Rectal smooth muscle tissue (tissue), 1 donor: ENCODE measurements around the gene SLC22A4.

Source experiments
- H3K27ac ChIP-seq: one replicate; pipeline ENCODE4 v1.7.0; 2013; ENCODE audit warnings: low read depth, low read length, inconsistent platforms
- H3K27me3 ChIP-seq: one replicate; pipeline ENCODE4 v1.7.0; 2013; ENCODE audit warnings: low read length; ENCODE audit not compliant: control insufficient read depth, insufficient read depth
- H3K36me3 ChIP-seq: one replicate; pipeline ENCODE4 v1.7.0; 2013; ENCODE audit warnings: low read length; ENCODE audit not compliant: control insufficient read depth, insufficient read depth
- H3K4me1 ChIP-seq: one replicate; pipeline ENCODE4 v1.7.0; 2013; ENCODE audit warnings: low read length; ENCODE audit not compliant: control insufficient read depth, insufficient read depth
- H3K4me3 ChIP-seq: one replicate; pipeline ENCODE4 v1.7.0; 2013; ENCODE audit warnings: low read length
- H3K9ac ChIP-seq: one replicate; pipeline ENCODE4 v1.7.0; 2013; ENCODE audit warnings: low read length

Gene SLC22A4

GRCh38 chr5:132362086-132362485 is 67.9 kb downstream of the SLC22A4 start:
- no peak overlapping the region for H3K27ac ChIP-seq
- H3K36me3 ChIP-seq, result no peaks in the 10 kb centered on the region
- no peaks in the 10 kb centered on the region for H3K27me3 ChIP-seq

GRCh38 chr5:132363431-132364112 is 69.4 kb downstream of the SLC22A4 start:
- Histone ChIP-seq H3K27ac (no peak overlapping the region), H3K27me3 (no peaks in the 10 kb centered on the region), H3K4me1 (peaks cover 4% of the 10 kb centered on the region), H3K4me3 (no peak overlapping the region), H3K9ac (no peak overlapping the region), H3K36me3 (no peaks in the 10 kb centered on the region)

More at GRCh38 chr5:132362086-132362485, 67.9 kb downstream of the SLC22A4 start:
- Histone ChIP-seq H3K4me1 (peaks cover 4% of the 10 kb centered on the region), H3K9ac (no peak overlapping the region), H3K4me3 (no peak overlapping the region)

GRCh38 chr5:132364319-132364718 is 70.1 kb downstream of the SLC22A4 start:
- no peaks in the 10 kb centered on the region for H3K27me3 ChIP-seq
- peaks cover 8% of the 10 kb centered on the region for H3K4me1 ChIP-seq
- H3K27ac ChIP-seq, result no peak overlapping the region
- H3K36me3 ChIP-seq, result no peaks in the 10 kb centered on the region
- no peak overlapping the region for H3K9ac ChIP-seq
- no peak overlapping the region for H3K4me3 ChIP-seq

- no peak overlapping the region for H3K27ac ChIP-seq
- H3K4me3 ChIP-seq, result no peak overlapping the region
- peaks cover 8% of the 10 kb centered on the region for H3K4me1 ChIP-seq
- no peak overlapping the region for H3K9ac ChIP-seq
- H3K36me3 ChIP-seq, result no peaks in the 10 kb centered on the region
- H3K27me3 ChIP-seq, result no peaks in the 10 kb centered on the region
Observed at GRCh38 chr5:132365213-132365612, 71.0 kb downstream of the SLC22A4 start.

GRCh38 chr5:132368186-132368585 is 74.0 kb downstream of the SLC22A4 start:
- Histone ChIP-seq H3K27me3 (no peaks in the 10 kb centered on the region), H3K36me3 (no peaks in the 10 kb centered on the region), H3K4me1 (peaks cover 11% of the 10 kb centered on the region), H3K4me3 (no peak overlapping the region), H3K27ac (no peak overlapping the region), H3K9ac (no peak overlapping the region)

- Histone ChIP-seq H3K4me3 (peak overlapping the region; percentile 84), H3K27me3 (no peaks in the 10 kb centered on the region), H3K9ac (peak overlapping the region; percentile 84), H3K36me3 (no peaks in the 10 kb centered on the region), H3K4me1 (peaks cover 7% of the 10 kb centered on the region), H3K27ac (peak overlapping the region; percentile 83)
Observed at GRCh38 chr5:132369007-132369473, 74.8 kb downstream of the SLC22A4 start.

GRCh38 chr5:132369474-132370180 is 75.4 kb downstream of the SLC22A4 start, which contains the start of gene SLC22A5:
SLC22A5 (plus strand) TSS chr5:132369710; CDS start chr5:132369973, 263 bp downstream.
- Histone ChIP-seq H3K4me3 (peak within 1 kb of the TSS; percentile 84), H3K27me3 (no peaks in the 10 kb centered on the region), H3K4me1 (peaks cover 7% of the 10 kb centered on the region), H3K27ac (peak within 1 kb of the TSS; percentile 83), H3K36me3 (no peaks in the 10 kb centered on the region), H3K9ac (peak within 1 kb of the TSS; percentile 84)

GRCh38 chr5:132370181-132370970 is 76.2 kb downstream of the SLC22A4 start:
- peak overlapping the region; percentile 84 for H3K4me3 ChIP-seq
- H3K9ac ChIP-seq, result peak overlapping the region; percentile 84
- no peaks in the 10 kb centered on the region for H3K36me3 ChIP-seq
- peaks cover 7% of the 10 kb centered on the region for H3K4me1 ChIP-seq
- H3K27me3 ChIP-seq, result no peaks in the 10 kb centered on the region
- H3K27ac ChIP-seq, result peak overlapping the region; percentile 83

- H3K27ac ChIP-seq, result peak overlapping the region; percentile 3
- no peaks in the 10 kb centered on the region for H3K36me3 ChIP-seq
- no peak overlapping the region for H3K9ac ChIP-seq
- H3K4me1 ChIP-seq, result peaks cover 7% of the 10 kb centered on the region
- peak overlapping the region; percentile 84 for H3K4me3 ChIP-seq
- H3K27me3 ChIP-seq, result no peaks in the 10 kb centered on the region
Observed at GRCh38 chr5:132370971-132371602, 76.9 kb downstream of the SLC22A4 start.

GRCh38 chr5:132371603-132371994 is 77.4 kb downstream of the SLC22A4 start:
- H3K36me3 ChIP-seq, result no peaks in the 10 kb centered on the region
- H3K27me3 ChIP-seq, result no peaks in the 10 kb centered on the region
- peak overlapping the region; percentile 84 for H3K4me3 ChIP-seq
- H3K27ac ChIP-seq, result no peak overlapping the region
- no peak overlapping the region for H3K9ac ChIP-seq
- peaks cover 7% of the 10 kb centered on the region for H3K4me1 ChIP-seq

GRCh38 chr5:132372127-132372526 is 77.9 kb downstream of the SLC22A4 start:
- Histone ChIP-seq H3K27ac (no peak overlapping the region), H3K27me3 (no peaks in the 10 kb centered on the region), H3K4me1 (peaks cover 7% of the 10 kb centered on the region), H3K36me3 (no peaks in the 10 kb centered on the region), H3K4me3 (no peak overlapping the region), H3K9ac (no peak overlapping the region)

- H3K27me3 ChIP-seq, result no peaks in the 10 kb centered on the region
- peaks cover 7% of the 10 kb centered on the region for H3K4me1 ChIP-seq
- no peak overlapping the region for H3K9ac ChIP-seq
- no peak overlapping the region for H3K27ac ChIP-seq
- H3K4me3 ChIP-seq, result no peak overlapping the region
- no peaks in the 10 kb centered on the region for H3K36me3 ChIP-seq
Observed at GRCh38 chr5:132372542-132372941, 78.3 kb downstream of the SLC22A4 start.
